ENCODE data around the gene DNAJC1.

DNAJC1 gene

DNA sequence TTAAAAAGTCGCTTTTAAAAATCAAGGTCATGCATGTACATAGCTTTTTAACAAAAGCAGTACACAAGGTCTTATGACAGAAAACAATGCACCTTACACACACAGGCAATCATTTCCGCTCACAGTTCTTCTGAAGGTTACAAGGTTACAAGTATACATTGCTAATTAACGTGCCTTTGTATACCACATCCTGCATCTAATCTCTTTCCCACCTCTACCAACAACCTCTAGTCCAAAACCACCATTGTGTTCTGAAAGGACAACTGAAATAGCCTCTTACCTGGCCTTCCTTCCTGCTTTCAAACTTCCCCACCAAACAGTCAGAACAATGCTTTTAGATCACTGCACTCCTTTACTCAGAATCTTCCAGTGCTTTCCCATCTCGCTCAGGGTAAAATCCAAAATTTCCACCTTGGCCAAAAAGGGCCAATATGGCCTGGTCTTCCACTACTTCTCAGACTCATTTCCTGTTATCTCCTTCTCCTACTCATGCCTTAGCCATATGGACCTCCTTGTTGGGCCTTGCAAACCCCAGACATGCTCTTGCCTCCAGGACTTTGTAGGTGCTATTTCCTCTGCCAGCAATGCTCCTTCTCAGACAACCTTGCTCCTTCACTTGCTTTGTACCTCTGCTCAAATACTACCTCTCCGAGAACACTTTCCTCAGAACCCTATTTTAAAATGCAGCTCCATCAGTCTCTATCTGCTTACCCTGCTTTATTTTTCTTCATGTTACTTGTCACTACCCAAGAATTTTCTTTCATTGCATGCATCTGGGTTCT, 205.4 kb downstream of the DNAJC1 start:
- Histone ChIP-seq H3K4me3 (ENCODE audit: low read depth, low read length) (no peak overlapping the region), H3K27me3 (no peaks in the 10 kb centered on the region), H3K4me1 (no peaks in the 10 kb centered on the region), H3K36me3 (no peaks in the 10 kb centered on the region), H3K9me3 (no peaks in the 10 kb centered on the region)
- TF ChIP-seq, protein P1, sequence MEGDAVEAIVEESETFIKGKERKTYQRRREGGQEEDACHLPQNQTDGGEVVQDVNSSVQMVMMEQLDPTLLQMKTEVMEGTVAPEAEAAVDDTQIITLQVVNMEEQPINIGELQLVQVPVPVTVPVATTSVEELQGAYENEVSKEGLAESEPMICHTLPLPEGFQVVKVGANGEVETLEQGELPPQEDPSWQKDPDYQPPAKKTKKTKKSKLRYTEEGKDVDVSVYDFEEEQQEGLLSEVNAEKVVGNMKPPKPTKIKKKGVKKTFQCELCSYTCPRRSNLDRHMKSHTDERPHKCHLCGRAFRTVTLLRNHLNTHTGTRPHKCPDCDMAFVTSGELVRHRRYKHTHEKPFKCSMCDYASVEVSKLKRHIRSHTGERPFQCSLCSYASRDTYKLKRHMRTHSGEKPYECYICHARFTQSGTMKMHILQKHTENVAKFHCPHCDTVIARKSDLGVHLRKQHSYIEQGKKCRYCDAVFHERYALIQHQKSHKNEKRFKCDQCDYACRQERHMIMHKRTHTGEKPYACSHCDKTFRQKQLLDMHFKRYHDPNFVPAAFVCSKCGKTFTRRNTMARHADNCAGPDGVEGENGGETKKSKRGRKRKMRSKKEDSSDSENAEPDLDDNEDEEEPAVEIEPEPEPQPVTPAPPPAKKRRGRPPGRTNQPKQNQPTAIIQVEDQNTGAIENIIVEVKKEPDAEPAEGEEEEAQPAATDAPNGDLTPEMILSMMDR (IDR thresholded peaks at IDR 0.05; ENCODE audit: low read depth, low read length) = no peak
- no peak for DNase-seq

DNA sequence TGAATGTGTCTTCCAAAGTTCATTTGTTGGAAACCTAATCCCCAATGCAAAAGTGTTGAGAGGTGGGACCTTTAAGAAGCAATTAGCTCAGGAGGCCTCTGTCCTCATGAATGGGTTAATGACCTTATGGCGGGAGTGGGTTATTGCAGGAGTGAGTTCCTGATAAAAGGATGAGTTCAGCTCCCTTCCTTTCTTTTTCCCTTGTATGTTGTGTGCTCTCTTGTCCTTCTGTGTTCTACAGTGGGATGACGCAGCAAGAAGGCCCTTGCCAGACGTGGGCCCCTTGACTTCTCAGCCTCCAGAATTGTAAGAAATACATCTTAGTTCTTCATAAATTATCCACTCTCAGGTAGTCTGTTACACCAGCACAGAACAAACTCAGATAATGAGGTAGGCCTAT, 206.0 kb downstream of the DNAJC1 start:
- no peaks in the 10 kb centered on the region for H3K9me3 ChIP-seq
- no peak overlapping the region for H3K4me3 ChIP-seq (ENCODE audit: low read depth, low read length)
- no peaks in the 10 kb centered on the region for H3K36me3 ChIP-seq
- no peaks in the 10 kb centered on the region for H3K4me1 ChIP-seq
- no peaks in the 10 kb centered on the region for H3K27me3 ChIP-seq
- no peak for DNase-seq
- TF ChIP-seq, protein P1 (IDR thresholded peaks at IDR 0.05; ENCODE audit: low read depth, low read length) = no peak

DNA sequence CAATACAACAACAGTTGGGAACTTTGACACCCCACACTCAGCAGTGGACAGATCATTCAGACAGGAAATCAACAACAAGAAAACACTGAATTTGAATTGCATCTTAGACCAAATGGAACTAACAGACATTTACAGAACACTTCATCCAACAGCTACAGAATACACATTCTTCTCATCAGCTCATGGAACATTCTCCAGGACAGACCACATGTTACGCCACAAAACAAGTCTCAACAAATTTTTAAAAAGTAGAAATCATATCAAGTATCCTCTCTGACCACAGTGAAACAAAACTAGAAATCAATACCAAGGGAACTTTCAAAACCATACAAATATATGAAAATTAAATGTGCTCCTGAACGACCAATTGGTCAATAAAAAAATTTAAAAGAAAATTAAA, 212.3 kb downstream of the DNAJC1 start:
- Histone ChIP-seq H3K4me1 (no peaks in the 10 kb centered on the region), H3K9me3 (no peaks in the 10 kb centered on the region), H3K27me3 (no peaks in the 10 kb centered on the region), H3K36me3 (no peaks in the 10 kb centered on the region), H3K4me3 (ENCODE audit: low read depth, low read length) (no peak overlapping the region)
- TF ChIP-seq, protein P1 (IDR thresholded peaks at IDR 0.05; ENCODE audit: low read depth, low read length) = no peak
- no peak for DNase-seq

DNA sequence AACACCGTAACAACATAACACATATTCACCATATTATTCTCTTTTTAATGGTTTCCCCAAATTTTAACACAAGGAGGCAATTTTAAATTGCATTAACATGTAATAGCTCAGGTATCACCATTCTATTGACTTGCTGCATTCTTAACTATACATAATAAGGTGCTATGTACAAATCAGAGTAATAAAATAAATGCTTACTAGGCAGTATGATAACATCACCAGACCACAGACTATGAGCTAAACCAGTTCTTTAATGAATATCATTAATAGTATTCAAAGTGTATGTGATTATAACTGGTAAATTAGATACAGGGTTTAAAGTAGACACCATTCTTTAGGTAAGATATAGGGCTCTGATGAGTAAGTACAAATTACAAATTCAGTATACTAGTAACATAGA, 226.6 kb downstream of the DNAJC1 start:
- DNase-seq = no peak
- TF ChIP-seq, protein P1 (IDR thresholded peaks at IDR 0.05; ENCODE audit: low read depth, low read length) = no peak
- no peaks in the 10 kb centered on the region for H3K4me1 ChIP-seq

DNA sequence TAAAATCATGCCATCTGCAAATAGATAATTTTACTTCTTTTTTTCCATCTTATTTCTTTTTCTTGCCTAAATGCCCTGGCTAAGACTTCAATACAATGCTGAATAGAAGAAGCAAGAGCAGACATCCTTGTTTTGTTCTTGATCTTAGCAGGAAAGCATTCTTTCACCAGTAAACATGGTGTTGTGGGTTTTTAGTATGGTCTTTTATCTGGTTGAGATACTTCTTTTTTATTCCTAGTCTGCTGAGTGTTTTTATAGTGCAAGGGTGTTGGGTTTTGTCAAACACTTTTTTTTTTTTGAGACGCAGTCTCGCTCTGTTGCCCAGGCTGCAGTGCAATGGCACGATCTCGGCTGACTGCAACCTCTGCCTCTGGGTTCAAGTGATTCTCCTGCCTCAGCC, 232.3 kb downstream of the DNAJC1 start:
- no peaks in the 10 kb centered on the region for H3K27me3 ChIP-seq
- H3K9me3 ChIP-seq = no peaks in the 10 kb centered on the region
- H3K4me3 ChIP-seq (ENCODE audit: low read depth, low read length) = no peak overlapping the region
- TF ChIP-seq, protein P1 (IDR thresholded peaks at IDR 0.05; ENCODE audit: low read depth, low read length) = no peak
- H3K36me3 ChIP-seq = no peaks in the 10 kb centered on the region
- no peak for DNase-seq
- no peaks in the 10 kb centered on the region for H3K4me1 ChIP-seq

More for the DNA sequence above, 226.6 kb downstream of the DNAJC1 start:
- H3K4me3 ChIP-seq (ENCODE audit: low read depth, low read length) = no peak overlapping the region
- no peaks in the 10 kb centered on the region; the same call in 1 of the 2 replicates for H3K9me3 ChIP-seq
- no peaks in the 10 kb centered on the region for H3K36me3 ChIP-seq
- H3K27me3 ChIP-seq = no peaks in the 10 kb centered on the region

DNA sequence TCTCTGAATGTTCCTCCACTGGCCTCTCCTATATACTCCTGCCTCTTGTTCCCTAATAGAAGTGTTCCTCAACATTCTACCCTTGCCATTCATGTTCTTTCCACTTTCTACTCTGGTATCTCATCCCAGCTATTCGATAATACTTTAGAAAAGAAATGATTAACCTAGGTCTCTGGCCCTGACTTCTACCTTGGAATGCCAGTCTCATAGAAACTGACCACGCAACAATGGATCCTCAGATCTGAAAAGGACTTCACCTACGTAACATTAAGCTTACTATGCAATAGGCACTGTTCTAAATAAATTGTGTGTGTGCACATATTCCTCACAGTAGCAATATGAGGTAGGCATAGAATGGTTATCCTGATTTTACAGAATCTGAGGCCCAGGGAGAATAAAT, 234.5 kb downstream of the DNAJC1 start:
- Histone ChIP-seq H3K4me1 (no peaks in the 10 kb centered on the region), H3K9me3 (no peaks in the 10 kb centered on the region), H3K27me3 (no peaks in the 10 kb centered on the region), H3K36me3 (no peaks in the 10 kb centered on the region), H3K4me3 (ENCODE audit: low read depth, low read length) (no peak overlapping the region)
- no peak for DNase-seq
- TF ChIP-seq, protein P1 (IDR thresholded peaks at IDR 0.05; ENCODE audit: low read depth, low read length) = no peak

Data from BE2C (cell line).